UCSD-AML1 (cell line): ENCODE results near the gene NUAK2.

Experiments
- DNase-seq: peaks from one replicate; lab custom pipeline; 2025; ENCODE audit not compliant: unreplicated experiment; lab: John Stamatoyannopoulos, UW

NUAK2 gene

GRCh38 chr1:205346956-205347574 lies 25.5 kb upstream of the NUAK2 start:
- no peak for DNase-seq

- no peak for DNase-seq
Measured at GRCh38 chr1:205345761-205346160, 24.2 kb upstream of the NUAK2 start.

- no peak for DNase-seq
Measured at GRCh38 chr1:205344066-205344928, 22.8 kb upstream of the NUAK2 start.

- DNase-seq: no peak
Measured at GRCh38 chr1:205343431-205344065, 22.0 kb upstream of the NUAK2 start.

- DNase-seq: no peak
Measured at GRCh38 chr1:205342986-205343385, 21.4 kb upstream of the NUAK2 start.

- DNase-seq: no peak
Measured at GRCh38 chr1:205340676-205341075, 19.1 kb upstream of the NUAK2 start.

- no peak for DNase-seq
Measured at GRCh38 chr1:205339717-205340116, 18.2 kb upstream of the NUAK2 start.

- DNase-seq: no peak
Measured at GRCh38 chr1:205339197-205339702, 17.7 kb upstream of the NUAK2 start.

- no peak for DNase-seq
Measured at GRCh38 chr1:205338011-205338410, 16.5 kb upstream of the NUAK2 start.

GRCh38 chr1:205337481-205337880 lies 15.9 kb upstream of the NUAK2 start:
- DNase-seq: no peak

- peak; percentile 77 for DNase-seq
Measured at GRCh38 chr1:205335692-205336091, 14.1 kb upstream of the NUAK2 start.

- no peak for DNase-seq
Measured at GRCh38 chr1:205332015-205332791, 10.7 kb upstream of the NUAK2 start.

GRCh38 chr1:205330150-205330549 lies 8.6 kb upstream of the NUAK2 start:
- no peak for DNase-seq

- DNase-seq: no peak
Measured at GRCh38 chr1:205329719-205330118, 8.2 kb upstream of the NUAK2 start.

GRCh38 chr1:205328476-205328875 lies 6.9 kb upstream of the NUAK2 start:
- DNase-seq: no peak

- DNase-seq: no peak
Measured at GRCh38 chr1:205326812-205327466, 5.4 kb upstream of the NUAK2 start.

GRCh38 chr1:205325334-205325884 lies 3.9 kb upstream of the NUAK2 start:
- DNase-seq: peak; percentile 24

GRCh38 chr1:205324781-205325180 lies 3.2 kb upstream of the NUAK2 start:
- DNase-seq: no peak

GRCh38 chr1:205323794-205324193 lies 2.2 kb upstream of the NUAK2 start:
- no peak for DNase-seq

GRCh38 chr1:205321959-205322283 lies 376 bp upstream of the NUAK2 start:
- DNase-seq: no peak
